HepG2 (cell line): Measurements from ENCODE around the gene CDC37L1. TPM values are rescaled to one million over a fixed set of nuclear protein-coding genes. Genes with fewer than 3 reads are reported as not detected.

Experiments
- AKAP8 ChIP-seq: sonication (generic); formaldehyde crosslinking; IDR thresholded peaks from 2 replicates; pipeline ENCODE4 v1.5.1; 2020; ENCODE audit warnings: mild to moderate bottlenecking, missing genetic modification reagents
- CEBPB ChIP-seq: IDR thresholded peaks from 2 replicates; pipeline ENCODE4 v1.6.1; 2011; ENCODE audit warnings: low read depth, low read length, improper control_type of control experiment, borderline replicate concordance
- DPF2 ChIP-seq: sonication (generic); formaldehyde crosslinking; IDR thresholded peaks from 2 replicates; pipeline ENCODE4 v1.4.0; 2020; ENCODE audit warnings: mild to moderate bottlenecking, low read depth, missing genetic modification reagents, borderline replicate concordance
- STAG1 ChIP-seq: sonication (generic); formaldehyde crosslinking; IDR thresholded peaks from 2 replicates; pipeline ENCODE4 v1.4.0; 2020; ENCODE audit warnings: missing genetic modification reagents
- TEAD2 ChIP-seq: sonication (generic); formaldehyde crosslinking; IDR thresholded peaks from 2 replicates; pipeline ENCODE4 v1.9.0; 2021; ENCODE audit warnings: missing genetic modification reagents
- YEATS2 ChIP-seq: sonication (generic); formaldehyde crosslinking; IDR thresholded peaks from 2 replicates; pipeline ENCODE4 v1.4.0; 2020; ENCODE audit warnings: missing genetic modification reagents, borderline replicate concordance
- ZBTB38 ChIP-seq: sonication (generic); formaldehyde crosslinking; IDR thresholded peaks from 2 replicates; pipeline ENCODE4 v1.5.1; 2020; ENCODE audit warnings: mild to moderate bottlenecking, missing genetic modification reagents
- ZFP82 ChIP-seq: sonication (generic); formaldehyde crosslinking; IDR thresholded peaks from 2 replicates; pipeline ENCODE4 v1.5.1; 2020; ENCODE audit warnings: mild to moderate bottlenecking, missing genetic modification reagents, borderline replicate concordance
- ZNF34 ChIP-seq: sonication (generic); formaldehyde crosslinking; IDR thresholded peaks from 2 replicates; pipeline ENCODE4 v1.4.0; 2020; ENCODE audit warnings: mild to moderate bottlenecking, missing genetic modification reagents, borderline replicate concordance
- ZNF792 ChIP-seq: IDR thresholded peaks from 2 replicates; pipeline ENCODE4 v1.6.1; 2016
- polyA plus RNA-seq, 8 experiments: library from polyadenylated mRNA; depleted of rRNA in 3 of 8; stranded (reverse) in 7 of 8; unstranded in 1 of 8; fragments of >200 nt; fragmentation: Illumina TruSeq in 4 of 8; extraction: Trizol in 4 of 8; gene quantifications; 2 replicates each; pipeline versions ENCODE4 v1.2.1 to v1.2.3, GENCODE V29; 2011 to 2016; ENCODE audit warnings: low read depth in 4 of 8, missing spikeins in 1 of 8, mixed read lengths in 1 of 8; ENCODE audit not compliant: insufficient read depth in 1 of 8
- total RNA-seq, 5 experiments: library from RNA; depleted of rRNA; stranded (reverse); fragments of >200 nt; fragmentation: Illumina TruSeq; extraction: Trizol; gene quantifications; 2 replicates each; pipeline ENCODE4 v1.2.3, GENCODE V29; 2016; ENCODE audit warnings: low read depth in 1 of 5
- TF ChIP-seq, protein P1 (sequence below): sonication (generic); formaldehyde crosslinking; IDR thresholded peaks from 2 replicates; pipeline ENCODE4 v1.5.0; 2020; ENCODE audit warnings: mild to moderate bottlenecking, missing genetic modification reagents, borderline replicate concordance

CDC37L1 gene
- total and polyA plus RNA-seq, 2 of the 13 experiments (the other 11 are each of a cell fraction or from before 2014, with no cell fraction given): 5.5 to 17.0 TPM

DNA sequence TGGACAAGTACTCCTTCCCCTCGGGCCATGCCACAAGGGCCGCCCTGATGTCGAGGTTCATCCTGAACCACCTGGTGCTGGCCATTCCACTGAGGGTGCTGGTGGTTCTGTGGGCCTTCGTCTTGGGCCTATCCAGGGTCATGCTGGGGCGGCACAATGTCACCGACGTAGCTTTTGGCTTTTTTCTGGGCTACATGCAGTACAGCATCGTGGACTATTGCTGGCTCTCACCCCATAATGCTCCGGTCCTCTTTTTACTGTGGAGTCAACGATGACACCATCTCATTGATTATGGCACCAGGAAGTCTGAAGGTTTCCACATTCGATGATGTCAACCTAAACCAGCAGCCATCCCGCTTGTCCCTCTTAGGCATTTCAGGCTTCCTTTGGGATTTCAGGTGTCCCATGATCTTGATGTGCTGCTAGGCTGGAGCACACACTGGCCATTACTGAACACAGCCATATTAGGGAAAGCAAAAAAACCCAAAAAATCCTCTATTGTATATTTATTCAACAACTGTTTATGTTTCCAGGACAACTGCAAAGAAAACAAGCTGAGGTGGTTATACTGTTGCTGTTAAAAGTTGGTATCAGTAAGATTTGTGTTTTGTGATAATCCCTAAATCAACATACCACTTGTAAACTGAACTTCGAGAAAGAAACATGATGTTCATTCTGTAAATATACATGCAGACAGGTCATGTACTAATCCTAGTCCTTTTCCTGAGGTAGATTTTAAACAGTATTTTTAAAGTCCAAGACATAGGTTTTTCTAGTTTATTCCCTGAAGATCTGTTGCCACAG, 16.2 kb upstream of the CDC37L1 start (continued):
- TF ChIP-seq ZBTB38 (0 out of 2 replicates have a peak, but pooled peaks have one; percentile 11), CEBPB (peak; percentile 58; the same call in 1 of the 2 replicates), AKAP8 (CRISPR knock-in tag) (no peak), ZNF792 (CRISPR knock-in tag) (no peak; the same call in 1 of the 2 replicates), ZNF34 (CRISPR knock-in tag) (no peak), TEAD2 (CRISPR knock-in tag) (no peak), ZFP82 (CRISPR knock-in tag) (0 out of 2 replicates have a peak, but pooled peaks have one; percentile 7), DPF2 (CRISPR knock-in tag) (no peak), YEATS2 (CRISPR knock-in tag) (peak; percentile 39; the same call in 1 of the 2 replicates), STAG1 (CRISPR knock-in tag) (no peak)
- TF ChIP-seq, protein P1, sequence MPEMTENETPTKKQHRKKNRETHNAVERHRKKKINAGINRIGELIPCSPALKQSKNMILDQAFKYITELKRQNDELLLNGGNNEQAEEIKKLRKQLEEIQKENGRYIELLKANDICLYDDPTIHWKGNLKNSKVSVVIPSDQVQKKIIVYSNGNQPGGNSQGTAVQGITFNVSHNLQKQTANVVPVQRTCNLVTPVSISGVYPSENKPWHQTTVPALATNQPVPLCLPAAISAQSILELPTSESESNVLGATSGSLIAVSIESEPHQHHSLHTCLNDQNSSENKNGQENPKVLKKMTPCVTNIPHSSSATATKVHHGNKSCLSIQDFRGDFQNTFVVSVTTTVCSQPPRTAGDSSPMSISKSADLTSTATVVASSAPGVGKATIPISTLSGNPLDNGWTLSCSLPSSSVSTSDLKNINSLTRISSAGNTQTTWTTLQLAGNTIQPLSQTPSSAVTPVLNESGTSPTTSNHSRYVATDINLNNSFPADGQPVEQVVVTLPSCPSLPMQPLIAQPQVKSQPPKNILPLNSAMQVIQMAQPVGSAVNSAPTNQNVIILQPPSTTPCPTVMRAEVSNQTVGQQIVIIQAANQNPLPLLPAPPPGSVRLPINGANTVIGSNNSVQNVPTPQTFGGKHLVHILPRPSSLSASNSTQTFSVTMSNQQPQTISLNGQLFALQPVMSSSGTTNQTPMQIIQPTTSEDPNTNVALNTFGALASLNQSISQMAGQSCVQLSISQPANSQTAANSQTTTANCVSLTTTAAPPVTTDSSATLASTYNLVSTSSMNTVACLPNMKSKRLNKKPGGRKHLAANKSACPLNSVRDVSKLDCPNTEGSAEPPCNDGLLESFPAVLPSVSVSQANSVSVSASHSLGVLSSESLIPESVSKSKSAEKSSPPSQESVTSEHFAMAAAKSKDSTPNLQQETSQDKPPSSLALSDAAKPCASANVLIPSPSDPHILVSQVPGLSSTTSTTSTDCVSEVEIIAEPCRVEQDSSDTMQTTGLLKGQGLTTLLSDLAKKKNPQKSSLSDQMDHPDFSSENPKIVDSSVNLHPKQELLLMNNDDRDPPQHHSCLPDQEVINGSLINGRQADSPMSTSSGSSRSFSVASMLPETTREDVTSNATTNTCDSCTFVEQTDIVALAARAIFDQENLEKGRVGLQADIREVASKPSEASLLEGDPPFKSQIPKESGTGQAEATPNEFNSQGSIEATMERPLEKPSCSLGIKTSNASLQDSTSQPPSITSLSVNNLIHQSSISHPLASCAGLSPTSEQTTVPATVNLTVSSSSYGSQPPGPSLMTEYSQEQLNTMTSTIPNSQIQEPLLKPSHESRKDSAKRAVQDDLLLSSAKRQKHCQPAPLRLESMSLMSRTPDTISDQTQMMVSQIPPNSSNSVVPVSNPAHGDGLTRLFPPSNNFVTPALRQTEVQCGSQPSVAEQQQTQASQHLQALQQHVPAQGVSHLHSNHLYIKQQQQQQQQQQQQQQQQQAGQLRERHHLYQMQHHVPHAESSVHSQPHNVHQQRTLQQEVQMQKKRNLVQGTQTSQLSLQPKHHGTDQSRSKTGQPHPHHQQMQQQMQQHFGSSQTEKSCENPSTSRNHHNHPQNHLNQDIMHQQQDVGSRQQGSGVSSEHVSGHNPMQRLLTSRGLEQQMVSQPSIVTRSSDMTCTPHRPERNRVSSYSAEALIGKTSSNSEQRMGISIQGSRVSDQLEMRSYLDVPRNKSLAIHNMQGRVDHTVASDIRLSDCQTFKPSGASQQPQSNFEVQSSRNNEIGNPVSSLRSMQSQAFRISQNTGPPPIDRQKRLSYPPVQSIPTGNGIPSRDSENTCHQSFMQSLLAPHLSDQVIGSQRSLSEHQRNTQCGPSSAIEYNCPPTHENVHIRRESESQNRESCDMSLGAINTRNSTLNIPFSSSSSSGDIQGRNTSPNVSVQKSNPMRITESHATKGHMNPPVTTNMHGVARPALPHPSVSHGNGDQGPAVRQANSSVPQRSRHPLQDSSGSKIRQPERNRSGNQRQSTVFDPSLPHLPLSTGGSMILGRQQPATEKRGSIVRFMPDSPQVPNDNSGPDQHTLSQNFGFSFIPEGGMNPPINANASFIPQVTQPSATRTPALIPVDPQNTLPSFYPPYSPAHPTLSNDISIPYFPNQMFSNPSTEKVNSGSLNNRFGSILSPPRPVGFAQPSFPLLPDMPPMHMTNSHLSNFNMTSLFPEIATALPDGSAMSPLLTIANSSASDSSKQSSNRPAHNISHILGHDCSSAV: no peak
